Activated CD4-positive, alpha-beta T cell treated with anti-CD3 and anti-CD28 coated beads, Interleukin-2, Interleukin-4, amounts not matched to agents 100 ng/mL and 50 ng/mL, durations not matched to agents 16 hours and 8 hours (primary cell): ENCODE data around the gene SMOC1.
A peak's percentile ranks its signal among the peaks of the same experiment; 100 is the strongest.

Source experiments
- DNase-seq: peaks from one replicate; pipeline ENCODE4 v3.0.0-alpha.2; 2020; ENCODE audit warnings: low spot score

SMOC1 gene

GRCh38 chr14:70034257-70034656 is 155.0 kb downstream of the SMOC1 start:
- DNase-seq: no peak

DNA sequence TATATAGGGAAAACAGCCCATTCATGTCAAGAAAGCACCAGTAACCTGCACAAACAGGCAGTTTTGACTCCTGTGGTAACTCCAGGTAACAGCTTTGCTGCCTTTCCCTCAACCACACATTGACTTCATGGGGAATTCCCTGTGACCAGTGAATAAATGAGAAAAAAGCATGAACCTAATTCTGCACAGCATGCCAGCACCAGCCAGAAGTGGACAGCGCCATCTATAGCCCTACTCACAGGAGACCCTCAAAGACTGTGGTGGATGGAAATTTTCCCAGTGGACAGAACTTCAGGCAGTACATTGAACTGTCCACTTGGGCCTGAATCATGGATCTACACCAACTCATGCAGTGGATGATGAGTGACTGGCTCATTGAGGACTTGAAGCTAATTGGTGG is 157.4 kb downstream of the SMOC1 start:
- DNase-seq: no peak

GRCh38 chr14:70043001-70043400 is 163.8 kb downstream of the SMOC1 start:
- no peak for DNase-seq

DNA sequence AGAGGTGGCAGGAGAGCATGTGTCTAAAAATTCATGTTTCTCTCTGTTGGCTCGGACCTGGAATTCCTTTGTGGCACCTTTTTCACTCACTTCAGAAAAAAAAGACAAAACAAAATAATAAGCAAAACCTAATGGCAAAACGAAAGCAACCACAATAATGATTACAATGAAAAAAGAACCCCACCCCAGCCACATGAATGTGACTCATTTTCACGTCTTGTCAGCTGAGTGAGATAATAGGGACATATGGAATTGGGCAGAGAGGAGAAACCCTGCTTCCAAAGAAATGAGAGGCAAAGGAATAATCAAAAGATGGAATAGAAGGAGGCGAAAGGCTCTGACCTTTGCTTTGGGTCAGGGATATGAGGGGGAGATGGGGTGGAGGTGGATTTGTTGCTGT is 166.1 kb downstream of the SMOC1 start:
- no peak for DNase-seq

DNA sequence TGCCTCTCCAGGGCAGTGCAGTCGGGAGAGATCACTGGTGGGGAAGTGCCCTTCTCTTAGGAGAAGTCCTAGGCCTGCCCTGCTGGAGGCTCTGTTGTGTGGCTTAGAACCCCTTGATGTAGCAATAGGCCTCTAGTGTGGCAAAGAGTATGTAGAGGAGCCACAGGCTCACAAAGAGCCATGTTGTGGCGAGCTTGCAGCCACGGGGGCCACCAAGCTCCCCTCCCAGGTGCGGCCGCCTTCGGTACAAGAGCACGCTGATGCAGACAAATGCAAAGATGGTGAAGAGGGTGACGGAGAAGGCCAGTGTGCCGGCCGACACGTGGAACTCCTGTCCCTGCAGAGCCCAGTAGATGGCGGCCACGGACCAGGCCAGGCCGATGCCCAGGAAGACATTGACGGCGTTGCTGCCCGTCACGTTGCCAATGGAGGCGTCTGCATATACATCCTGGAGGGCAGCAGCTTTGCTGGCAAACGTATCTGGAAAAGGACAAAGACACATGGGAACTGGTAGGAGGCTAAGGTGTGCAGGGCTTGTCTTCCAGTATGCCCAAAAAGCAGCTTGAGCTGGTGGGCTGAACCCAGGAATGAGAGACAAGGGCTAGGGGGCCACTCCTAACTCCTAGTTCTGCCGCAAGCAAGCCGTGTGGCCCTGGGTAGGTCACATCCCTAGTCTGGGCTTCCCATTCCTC is 166.8 kb downstream of the SMOC1 start:
- DNase-seq: no peak

DNA sequence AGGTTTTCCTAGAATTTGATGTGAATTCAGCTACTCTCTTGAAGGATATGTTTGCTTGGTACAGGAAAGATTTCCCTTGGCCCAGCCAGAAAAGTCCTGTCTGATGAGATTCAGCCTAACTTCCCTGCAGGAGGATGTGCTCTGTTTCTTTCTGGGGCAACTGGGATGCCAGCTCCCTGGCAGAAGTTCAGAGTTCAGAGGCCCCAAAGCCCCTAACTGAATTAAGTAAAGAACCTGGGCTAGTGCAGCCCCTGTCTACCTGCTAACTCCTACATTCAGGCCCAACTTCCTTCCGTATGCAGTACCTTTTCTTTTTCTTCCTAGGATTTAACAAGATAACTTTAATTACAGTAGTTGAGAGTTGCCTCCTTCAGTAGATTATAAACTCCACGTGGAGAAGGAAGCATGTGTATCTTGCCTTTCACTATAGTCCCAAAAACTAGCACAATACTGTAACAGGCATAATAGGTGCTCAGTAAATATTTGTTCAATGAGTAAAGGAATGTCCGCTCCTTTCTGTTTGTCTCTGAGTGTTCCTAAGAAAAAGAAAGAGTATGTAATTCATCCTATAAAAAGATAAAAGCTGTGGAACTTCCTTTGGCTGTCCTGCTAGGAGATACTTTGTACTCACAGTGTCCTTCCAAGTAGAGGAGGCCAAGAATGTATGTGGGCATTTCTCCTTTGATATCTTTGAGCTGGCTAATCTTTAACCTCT is 168.5 kb downstream of the SMOC1 start:
- DNase-seq: no peak

DNA sequence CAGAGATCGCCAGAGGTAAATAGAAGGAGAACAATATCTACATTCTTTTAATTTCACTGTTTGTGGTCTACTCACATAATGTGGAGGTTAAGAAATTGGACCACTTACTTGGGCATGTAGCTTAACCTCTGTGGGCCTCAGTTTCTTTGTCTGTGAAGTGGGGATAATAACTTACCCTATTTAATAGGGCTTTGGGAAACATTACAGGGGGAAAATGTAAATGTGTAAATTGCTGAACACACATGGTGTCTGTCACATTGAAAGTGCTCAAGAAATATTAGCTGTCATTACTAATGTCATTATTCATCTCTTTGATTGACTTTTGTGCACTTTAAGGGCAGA is 169.1 kb downstream of the SMOC1 start:
- no peak for DNase-seq

- DNase-seq: no peak
Observed at GRCh38 chr14:70049605-70050004, 170.4 kb downstream of the SMOC1 start.

GRCh38 chr14:70050136-70050535 is 170.9 kb downstream of the SMOC1 start:
- no peak for DNase-seq

DNA sequence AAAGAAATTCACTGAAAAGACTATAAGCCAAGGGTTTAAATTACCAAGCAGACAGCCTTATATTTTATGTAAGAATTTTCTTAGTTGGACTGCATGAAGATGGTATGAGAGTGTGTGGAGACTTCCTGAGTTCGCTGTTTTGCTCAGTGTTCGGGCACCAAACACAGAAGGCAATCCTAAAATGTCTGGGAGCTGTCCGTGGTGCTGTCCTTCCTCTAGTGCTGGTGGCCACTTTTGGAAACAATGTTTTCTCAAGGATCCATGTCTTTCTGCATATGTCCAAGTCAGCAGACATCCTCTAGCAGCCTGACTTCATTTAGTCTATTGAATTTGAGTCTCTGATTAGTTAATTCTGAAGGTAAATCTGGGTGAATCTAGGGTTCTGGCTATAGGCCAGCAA is 173.8 kb downstream of the SMOC1 start:
- DNase-seq: no peak

DNA sequence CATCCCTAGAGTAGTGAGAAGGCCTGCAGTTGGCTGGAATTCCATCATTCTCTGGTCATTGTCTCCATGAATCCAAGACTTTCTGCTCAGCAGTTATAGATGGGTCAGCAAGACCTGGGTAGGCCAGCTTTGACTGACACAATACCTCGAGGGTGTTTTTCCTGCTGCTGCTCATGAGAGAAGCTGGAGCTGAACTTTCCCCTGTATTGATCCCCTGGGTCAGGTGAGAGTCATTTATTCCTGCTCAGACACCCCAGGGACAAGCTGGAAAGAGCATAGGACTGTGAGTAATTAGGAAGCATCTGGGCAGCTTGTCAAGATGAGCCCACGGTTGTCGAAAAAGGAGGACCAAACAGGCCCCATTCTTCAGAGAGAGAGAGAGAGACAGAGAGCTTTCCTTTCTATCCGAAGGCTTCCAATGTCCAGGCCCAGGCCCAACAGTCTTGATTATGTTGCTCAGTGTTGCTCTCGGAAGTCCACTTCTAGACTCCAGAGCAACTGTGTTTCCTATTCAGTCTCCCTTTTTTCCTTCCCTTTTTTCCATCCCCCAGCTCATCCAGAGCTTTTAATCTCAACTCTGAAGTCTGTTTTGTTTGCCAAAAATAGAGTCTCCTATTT is 178.4 kb downstream of the SMOC1 start:
- no peak for DNase-seq

DNA sequence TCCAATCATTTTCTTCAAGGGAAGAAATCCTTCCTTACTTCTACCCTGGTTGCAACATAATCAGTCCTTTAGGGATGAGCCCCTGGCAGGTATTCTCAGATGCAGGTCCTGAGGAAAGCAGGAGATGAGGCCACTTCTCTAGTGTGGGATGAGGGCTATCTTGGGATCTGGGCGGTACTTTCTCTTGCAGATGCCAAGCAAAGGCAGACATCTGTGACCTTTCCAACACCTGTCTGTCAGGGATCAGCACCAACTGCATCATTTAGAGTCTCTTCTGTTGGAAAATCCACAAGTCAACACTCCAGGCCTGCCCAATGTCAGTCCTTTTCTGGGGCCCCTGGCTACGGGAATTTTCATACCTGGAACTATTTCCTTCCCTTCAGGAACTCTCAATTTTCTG is 180.3 kb downstream of the SMOC1 start:
- DNase-seq: no peak

DNA sequence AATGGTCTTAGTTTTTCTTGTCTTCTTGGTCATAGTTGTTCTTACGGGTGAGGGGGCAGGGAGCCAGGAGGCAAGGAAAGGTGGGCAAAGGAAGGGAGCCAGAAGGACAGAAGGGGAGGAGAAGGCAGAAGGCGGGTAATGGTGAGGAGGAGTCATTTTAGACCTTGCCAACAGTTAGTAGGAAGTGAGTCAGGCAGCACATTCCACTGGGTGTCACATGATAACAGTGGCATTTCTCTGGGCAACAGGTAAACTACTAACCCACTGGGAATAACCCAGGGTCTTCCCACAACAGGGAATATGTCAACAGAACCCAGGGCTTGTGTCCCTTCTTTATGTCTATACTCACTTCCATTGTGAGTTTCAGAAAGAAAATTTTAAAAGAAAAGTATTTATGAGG is 181.9 kb downstream of the SMOC1 start:
- no peak for DNase-seq

- DNase-seq: no peak
Observed at GRCh38 chr14:70064136-70064865, 185.1 kb downstream of the SMOC1 start.

DNA sequence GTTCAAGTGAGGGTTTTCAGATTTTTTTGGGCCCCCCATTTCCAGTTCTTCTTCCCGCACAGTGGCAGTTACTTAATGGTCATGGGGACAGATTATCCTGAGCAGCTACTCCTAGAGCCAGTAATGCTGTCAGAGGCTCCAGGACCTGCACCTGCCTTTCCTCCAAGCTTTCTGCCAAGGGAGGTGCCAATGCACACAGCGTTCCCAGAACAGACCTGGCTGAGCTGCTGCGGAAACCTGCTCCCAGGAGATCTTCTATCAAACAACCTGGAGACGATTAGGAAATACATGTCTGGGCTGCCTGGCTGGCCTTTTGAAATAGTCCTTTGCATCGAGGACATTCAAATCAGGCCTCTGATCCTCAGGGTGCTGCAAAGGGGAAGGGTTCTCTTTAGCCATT is 188.6 kb downstream of the SMOC1 start:
- DNase-seq: no peak

DNA sequence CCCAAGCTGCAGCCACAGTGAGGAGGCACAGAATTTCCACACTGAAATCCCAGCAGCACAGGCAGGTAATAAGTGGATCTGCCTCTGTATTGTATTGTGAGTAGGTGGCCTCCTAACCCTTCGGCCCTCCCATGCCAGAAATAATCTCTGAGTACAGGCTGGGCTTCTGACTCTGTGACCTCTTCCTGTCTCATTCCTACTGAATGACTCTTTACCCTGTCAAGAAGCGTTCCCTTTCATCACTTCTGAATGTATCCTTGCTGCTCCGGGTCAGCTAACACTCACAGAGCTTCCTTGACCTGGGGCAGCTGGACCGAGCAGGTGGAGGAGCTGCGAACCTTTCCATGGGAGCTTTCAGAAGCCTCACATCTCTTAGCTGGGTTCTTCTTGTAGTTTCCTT is 190.0 kb downstream of the SMOC1 start:
- DNase-seq: no peak

DNA sequence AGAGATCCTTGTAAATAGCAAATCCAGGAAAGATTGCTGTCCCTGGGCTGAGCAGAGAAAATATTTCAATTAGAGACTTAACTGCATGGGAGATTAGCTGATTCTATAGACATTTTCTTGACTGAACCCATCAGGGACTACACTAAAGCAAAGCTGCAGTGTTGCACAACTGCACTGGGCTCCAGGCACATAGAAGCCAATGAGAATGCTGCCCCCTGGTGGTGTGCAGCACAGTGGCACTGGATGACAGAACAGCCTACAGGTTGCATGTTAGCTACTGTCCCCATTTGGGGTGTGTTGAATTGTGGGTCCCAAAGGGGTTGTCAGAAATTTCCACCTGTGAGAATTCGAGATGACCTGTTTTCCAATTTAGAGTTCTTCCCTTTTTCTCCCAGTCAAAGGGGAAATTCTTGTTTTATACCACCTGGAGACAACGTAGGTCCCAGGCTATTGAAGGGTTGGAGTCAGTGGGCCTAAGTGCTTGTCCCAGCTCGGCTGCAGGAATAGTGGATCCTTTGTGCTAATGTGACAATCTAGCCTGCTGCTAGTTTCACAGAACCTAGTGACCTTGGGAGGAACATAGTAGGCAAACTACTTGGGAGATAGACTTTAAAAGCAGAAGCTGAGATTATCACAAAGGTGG is 194.8 kb downstream of the SMOC1 start:
- peak; percentile 67 for DNase-seq

GRCh38 chr14:70077005-70077404 is 197.8 kb downstream of the SMOC1 start:
- no peak for DNase-seq

GRCh38 chr14:70077720-70078119 is 198.5 kb downstream of the SMOC1 start:
- DNase-seq: no peak

DNA sequence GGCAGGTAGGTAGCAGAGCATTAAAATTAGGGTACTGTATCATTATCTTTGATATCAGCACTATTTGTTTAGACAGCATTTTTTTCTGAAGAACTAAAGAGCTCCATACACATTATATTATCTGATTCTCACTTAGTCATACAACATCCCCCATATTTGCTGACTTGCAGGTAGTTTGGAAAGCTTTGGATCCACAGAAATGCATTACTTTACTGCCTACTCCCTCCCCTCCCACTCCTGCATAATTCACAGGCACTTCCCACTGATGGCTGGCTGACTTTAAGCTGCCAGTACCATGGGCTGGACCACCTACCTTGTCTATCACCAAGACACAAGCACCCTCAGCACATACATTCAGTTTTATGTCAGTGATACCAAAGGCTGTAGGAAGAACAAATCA is 199.1 kb downstream of the SMOC1 start:
- DNase-seq: no peak

GRCh38 chr14:70080076-70080475 is 200.9 kb downstream of the SMOC1 start:
- no peak for DNase-seq
